Measurements from ENCODE around the gene RGS4. TPM values are rescaled to one million over a fixed set of nuclear protein-coding genes. Genes with fewer than 3 reads are reported as not detected.

Gene RGS4
- total and polyA plus RNA-seq, 2 donors (not counting 1 experiment from before 2014, with no cell fraction given) = not detected

DNA sequence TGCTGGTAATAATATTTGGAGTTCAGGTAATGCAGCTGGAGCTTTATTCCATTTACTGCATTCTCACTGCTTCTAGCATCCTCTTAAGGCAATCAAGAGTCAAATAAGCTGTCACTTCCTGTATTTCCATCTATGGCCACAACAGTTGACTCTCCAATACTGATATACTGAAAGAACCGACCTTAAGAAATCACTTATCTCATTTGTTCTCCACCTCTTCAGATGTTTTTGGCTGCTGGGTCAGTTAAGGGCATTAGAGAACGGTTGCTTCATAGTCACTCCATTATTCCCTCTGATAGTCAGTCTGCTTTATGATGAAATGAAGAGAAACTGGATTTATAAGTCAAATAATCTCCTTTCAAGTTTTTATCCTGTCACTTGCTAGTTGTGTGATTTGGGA is 14.2 kb upstream of the RGS4 start:
- Mint-ChIP-seq H3K4me1 (no peaks in the 10 kb centered on the region), H3K9me3 (ENCODE audit: insufficient read depth) (no peaks in the 10 kb centered on the region), H3K27ac (no peak overlapping the region), H3K4me3 (no peak overlapping the region), H3K27me3 (peaks cover 18% of the 10 kb centered on the region)
- DNase-seq (no peak), ATAC-seq (ENCODE audit: low read depth) (no peak)
- Histone ChIP-seq H3K9ac (ENCODE audit: low read length) (no peak overlapping the region), H2AFZ (ENCODE audit: insufficient read depth, low read depth, low read length, poor library complexity, severe bottlenecking) (no peak overlapping the region), H3K27me3 (replicated peaks in 1 of 4; ENCODE audit: control extremely low read depth in 1 of 4, control insufficient read depth in 3 of 4, insufficient read depth in 4 of 4, low read length in 3 of 4) (peaks cover 0 to 3% (median 0%) of the 10 kb centered on the region in 4 experiments), H3K4me3 (ENCODE audit: control extremely low read depth in 1 of 5, extremely low read depth in 1 of 5, insufficient read depth in 1 of 5, low read depth in 2 of 5, low read length in 4 of 5) (no peak overlapping the region), H3K9me3 (ENCODE audit: control extremely low read depth in 1 of 3, control insufficient read depth in 2 of 3, insufficient read depth in 1 of 3, low read length in 2 of 3) (no peaks in the 10 kb centered on the region), H3K36me3 (replicated peaks in 1 of 2; ENCODE audit: control extremely low read depth in 1 of 2, control insufficient read depth in 1 of 2, extremely low read depth in 1 of 2, insufficient read depth in 2 of 2, low read length in 1 of 2) (no peaks in the 10 kb centered on the region), H4K20me1 (ENCODE audit: control insufficient read depth, insufficient read depth, low read length, poor library complexity, severe bottlenecking) (no peaks in the 10 kb centered on the region), H3K4me2 (replicated peaks; ENCODE audit: low read depth, low read length, poor library complexity, severe bottlenecking) (no peak overlapping the region), H3K79me2 (ENCODE audit: control insufficient read depth, insufficient read depth, low read length) (no peaks in the 10 kb centered on the region), H3K4me1 (ENCODE audit: control insufficient read depth in 2 of 2, insufficient read depth in 2 of 2, low read length in 2 of 2) (no peaks in the 10 kb centered on the region), H3K27ac (ENCODE audit: low read length in 2 of 2) (no peak overlapping the region)
- CTCF ChIA-PET = no interaction called here
- intact Hi-C loops (cut with micrococcal nuclease) = no loop called here
- POLR2A ChIA-PET = no interaction called here
- TF ChIP-seq, protein P1, sequence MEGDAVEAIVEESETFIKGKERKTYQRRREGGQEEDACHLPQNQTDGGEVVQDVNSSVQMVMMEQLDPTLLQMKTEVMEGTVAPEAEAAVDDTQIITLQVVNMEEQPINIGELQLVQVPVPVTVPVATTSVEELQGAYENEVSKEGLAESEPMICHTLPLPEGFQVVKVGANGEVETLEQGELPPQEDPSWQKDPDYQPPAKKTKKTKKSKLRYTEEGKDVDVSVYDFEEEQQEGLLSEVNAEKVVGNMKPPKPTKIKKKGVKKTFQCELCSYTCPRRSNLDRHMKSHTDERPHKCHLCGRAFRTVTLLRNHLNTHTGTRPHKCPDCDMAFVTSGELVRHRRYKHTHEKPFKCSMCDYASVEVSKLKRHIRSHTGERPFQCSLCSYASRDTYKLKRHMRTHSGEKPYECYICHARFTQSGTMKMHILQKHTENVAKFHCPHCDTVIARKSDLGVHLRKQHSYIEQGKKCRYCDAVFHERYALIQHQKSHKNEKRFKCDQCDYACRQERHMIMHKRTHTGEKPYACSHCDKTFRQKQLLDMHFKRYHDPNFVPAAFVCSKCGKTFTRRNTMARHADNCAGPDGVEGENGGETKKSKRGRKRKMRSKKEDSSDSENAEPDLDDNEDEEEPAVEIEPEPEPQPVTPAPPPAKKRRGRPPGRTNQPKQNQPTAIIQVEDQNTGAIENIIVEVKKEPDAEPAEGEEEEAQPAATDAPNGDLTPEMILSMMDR (IDR thresholded peaks at IDR 0.05) = no peak
- WGBS (ENCODE audit: insufficient coverage) = no CpG with 5 or more reads among the region's 2 CpGs

DNA sequence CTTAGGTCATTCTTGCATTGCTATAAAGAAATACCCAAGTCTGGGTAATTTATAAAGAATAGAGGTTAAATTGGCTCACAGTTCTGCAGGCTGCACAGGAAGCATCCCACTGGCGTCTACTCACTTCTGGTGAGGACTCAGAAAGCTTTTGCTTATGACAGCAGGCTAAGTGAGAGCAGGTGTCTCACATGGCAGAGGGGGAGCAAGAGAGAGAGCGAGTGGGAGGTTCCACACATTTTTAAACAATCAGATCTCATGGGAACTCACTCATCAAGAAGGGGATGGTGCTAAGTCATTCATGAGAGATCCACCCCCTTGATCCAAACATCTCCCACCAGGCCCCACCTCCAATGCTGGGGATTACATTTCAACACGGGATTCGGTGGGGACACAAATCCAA is 13.6 kb upstream of the RGS4 start:
- CTCF ChIA-PET = no interaction called here
- no peak overlapping the region for H3K27ac Mint-ChIP-seq
- intact Hi-C loops (cut with micrococcal nuclease) = no loop called here

More for the DNA sequence above, 13.6 kb upstream of the RGS4 start:
- no peaks in the 10 kb centered on the region for H3K4me1 ChIP-seq (ENCODE audit: control insufficient read depth in 2 of 2, insufficient read depth in 2 of 2, low read length in 2 of 2)
- no peaks in the 10 kb centered on the region for H3K9me3 Mint-ChIP-seq (ENCODE audit: insufficient read depth)
- WGBS (ENCODE audit: insufficient coverage) = no CpG with 5 or more reads among the region's 4 CpGs
- no peak overlapping the region for H3K4me3 ChIP-seq (ENCODE audit: control extremely low read depth in 1 of 5, extremely low read depth in 1 of 5, insufficient read depth in 1 of 5, low read depth in 2 of 5, low read length in 4 of 5)
- H3K79me2 ChIP-seq (ENCODE audit: control insufficient read depth, insufficient read depth, low read length) = no peaks in the 10 kb centered on the region
- no peak overlapping the region for H3K4me2 ChIP-seq (replicated peaks; ENCODE audit: low read depth, low read length, poor library complexity, severe bottlenecking)
- ATAC-seq (ENCODE audit: low read depth) = no peak
- H3K27me3 ChIP-seq (replicated peaks in 1 of 4; ENCODE audit: control extremely low read depth in 1 of 4, control insufficient read depth in 3 of 4, insufficient read depth in 4 of 4, low read length in 3 of 4) = peaks cover 0 to 3% (median under 1%) of the 10 kb centered on the region in 4 experiments
- no peaks in the 10 kb centered on the region for H3K36me3 ChIP-seq (replicated peaks in 1 of 2; ENCODE audit: control extremely low read depth in 1 of 2, control insufficient read depth in 1 of 2, extremely low read depth in 1 of 2, insufficient read depth in 2 of 2, low read length in 1 of 2)
- H3K27me3 Mint-ChIP-seq = peaks cover 18% of the 10 kb centered on the region
- H3K9me3 ChIP-seq (ENCODE audit: control extremely low read depth in 1 of 3, control insufficient read depth in 2 of 3, insufficient read depth in 1 of 3, low read length in 2 of 3) = no peaks in the 10 kb centered on the region
- H4K20me1 ChIP-seq (ENCODE audit: control insufficient read depth, insufficient read depth, low read length, poor library complexity, severe bottlenecking) = no peaks in the 10 kb centered on the region
- no peak for DNase-seq
- TF ChIP-seq, protein P1 (IDR thresholded peaks at IDR 0.05) = no peak
- no peak overlapping the region for H2AFZ ChIP-seq (ENCODE audit: insufficient read depth, low read depth, low read length, poor library complexity, severe bottlenecking)
- no peak overlapping the region for H3K27ac ChIP-seq (ENCODE audit: low read length in 2 of 2)
- no peak overlapping the region for H3K9ac ChIP-seq (ENCODE audit: low read length)
- H3K4me1 Mint-ChIP-seq = no peaks in the 10 kb centered on the region
- POLR2A ChIA-PET = no interaction called here
- H3K4me3 Mint-ChIP-seq = no peak overlapping the region
